Endothelial cell of hepatic sinusoid (primary cell): ENCODE measurements around the gene CBFB.
"Not testable (repeated sequence)": the region's sequence is repeated elsewhere in the genome, so short reads cannot be mapped to it uniquely, and the experiment has no call there.

Source experiments
- in situ Hi-C: cut with HindIII; loops from 2 replicates; pipeline ENCODE4 v1.10.0; 2017; ENCODE audit warnings: low sequenced_read_pairs

Gene CBFB

GRCh38 chr16:67028696-67029253 lies at the start of gene CBFB:
CBFB (plus strand) TSS chr16:67029149; CDS start chr16:67029408, 259 bp downstream.
- in situ Hi-C loops, result no loop called here

GRCh38 chr16:66983033-66983432 lies 45.9 kb upstream of the CBFB start:
- in situ Hi-C loops, result no loop called here

GRCh38 chr16:66984892-66985311 lies 44.0 kb upstream of the CBFB start:
- in situ Hi-C loops, result no loop called here

- in situ Hi-C loops, result no loop called here
Measured at GRCh38 chr16:66986559-66986958, 42.4 kb upstream of the CBFB start.

GRCh38 chr16:66988197-66988788 lies 40.7 kb upstream of the CBFB start, which contains the start of gene CES4A:
CES4A (plus strand) TSS chr16:66988589; CDS start chr16:66988773, 184 bp downstream.
- in situ Hi-C loops, result no loop called here

GRCh38 chr16:66991545-66992077 lies 37.3 kb upstream of the CBFB start:
- in situ Hi-C loops, result no loop called here

- in situ Hi-C loops, result not testable (repeated sequence)
Measured at GRCh38 chr16:66993558-66993957, 35.4 kb upstream of the CBFB start.

GRCh38 chr16:66996324-66996982 lies 32.5 kb upstream of the CBFB start:
- in situ Hi-C loops, result no loop called here

- in situ Hi-C loops, result no loop called here
Measured at GRCh38 chr16:66996983-66997358, 32.0 kb upstream of the CBFB start.

GRCh38 chr16:67000384-67001351 lies 28.3 kb upstream of the CBFB start:
- in situ Hi-C loops, result no loop called here

GRCh38 chr16:67001726-67002125 lies 27.2 kb upstream of the CBFB start:
- in situ Hi-C loops, result no loop called here

GRCh38 chr16:67006930-67007658 lies 21.9 kb upstream of the CBFB start:
- in situ Hi-C loops, result no loop called here

- in situ Hi-C loops, result no loop called here
Measured at GRCh38 chr16:67009158-67009557, 19.8 kb upstream of the CBFB start.

GRCh38 chr16:67011274-67011673 lies 17.7 kb upstream of the CBFB start:
- in situ Hi-C loops, result no loop called here

- in situ Hi-C loops, result no loop called here
Measured at GRCh38 chr16:67013233-67013822, 15.6 kb upstream of the CBFB start.

GRCh38 chr16:67013823-67014633 lies 14.9 kb upstream of the CBFB start:
- in situ Hi-C loops, result no loop called here

GRCh38 chr16:67014634-67015312 lies 14.2 kb upstream of the CBFB start:
- in situ Hi-C loops, result no loop called here

- in situ Hi-C loops, result no loop called here
Measured at GRCh38 chr16:67015313-67015731, 13.6 kb upstream of the CBFB start.
